ENCODE measurements around the gene PSMA5.
"Not testable (repeated sequence)": the region's sequence is repeated elsewhere in the genome, so short reads cannot be mapped to it uniquely, and the experiment has no call there.

DNA sequence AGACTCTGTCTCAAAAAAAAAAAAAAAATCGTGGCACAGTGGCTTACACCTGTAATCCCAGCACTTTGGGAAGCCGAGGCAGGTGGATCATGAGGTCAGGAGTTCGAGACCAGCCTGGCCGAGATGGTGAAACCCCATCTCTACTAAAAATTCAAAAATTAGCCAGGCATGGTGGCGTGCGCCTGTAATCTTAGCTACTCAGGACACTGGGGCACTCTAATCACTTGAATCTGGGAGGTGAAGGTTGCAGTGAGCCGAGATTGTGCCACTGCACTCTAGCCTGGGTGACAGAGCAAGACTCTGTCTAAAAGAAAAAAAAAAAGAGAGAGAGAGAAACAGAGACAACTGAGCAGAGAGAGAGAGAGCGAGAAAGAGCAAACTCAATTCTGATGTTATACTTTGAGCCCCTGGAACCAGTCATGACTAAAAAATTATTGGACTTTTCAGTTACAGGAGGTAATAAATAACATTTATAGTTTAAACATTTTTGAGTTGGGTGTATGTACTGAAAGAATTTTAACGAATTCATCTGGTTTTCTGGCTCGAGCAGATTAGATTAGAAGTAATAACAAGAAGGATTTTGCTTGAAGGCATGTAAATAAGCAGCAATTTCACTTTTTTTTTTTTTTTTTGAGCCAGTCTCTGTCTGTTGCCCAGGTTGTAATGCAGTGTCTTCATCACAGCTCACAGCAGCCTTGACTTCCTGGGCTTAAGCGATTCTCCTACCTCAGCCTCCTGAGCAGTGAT is 19.9 kb upstream of the PSMA5 start:
- TF ChIP-seq CTCF, POLR2A (IDR thresholded peaks at IDR 0.05): not testable (repeated sequence)

All from thyroid gland (tissue), 4 donors.